ENCODE results near the gene HTR6. TPM values are rescaled to one million over a fixed set of nuclear protein-coding genes. Genes with fewer than 3 reads are reported as not detected.

HTR6 gene
- total RNA-seq, 1 donor from 2014 or later = not detected

- TF ChIP-seq CTCF (IDR thresholded peaks at IDR 0.05; ENCODE audit: insufficient read depth, low read length, poor library complexity, severe bottlenecking) = peak; percentile 67
- Histone ChIP-seq H3K36me3 (ENCODE audit: control insufficient read depth, insufficient read depth, low read length) (no peaks in the 10 kb centered on the region), H3K27me3 (ENCODE audit: control insufficient read depth, insufficient read depth, low read length) (peaks cover 36% of the 10 kb centered on the region), H3K4me3 (ENCODE audit: low read depth, low read length) (no peak overlapping the region)
- no peak for DNase-seq (ENCODE audit: low read depth)
Observed at GRCh38 chr1:19661721-19662228, 2.9 kb upstream of the HTR6 start.

- no peaks in the 10 kb centered on the region for H3K36me3 ChIP-seq (ENCODE audit: control insufficient read depth, insufficient read depth, low read length)
- H3K4me3 ChIP-seq (ENCODE audit: low read depth, low read length) = no peak overlapping the region
- DNase-seq (ENCODE audit: low read depth) = no peak
- TF ChIP-seq CTCF (IDR thresholded peaks at IDR 0.05; ENCODE audit: insufficient read depth, low read length, poor library complexity, severe bottlenecking) = no peak
- peaks cover 40% of the 10 kb centered on the region for H3K27me3 ChIP-seq (ENCODE audit: control insufficient read depth, insufficient read depth, low read length)
Observed at GRCh38 chr1:19662313-19662712, 2.4 kb upstream of the HTR6 start.

DNA sequence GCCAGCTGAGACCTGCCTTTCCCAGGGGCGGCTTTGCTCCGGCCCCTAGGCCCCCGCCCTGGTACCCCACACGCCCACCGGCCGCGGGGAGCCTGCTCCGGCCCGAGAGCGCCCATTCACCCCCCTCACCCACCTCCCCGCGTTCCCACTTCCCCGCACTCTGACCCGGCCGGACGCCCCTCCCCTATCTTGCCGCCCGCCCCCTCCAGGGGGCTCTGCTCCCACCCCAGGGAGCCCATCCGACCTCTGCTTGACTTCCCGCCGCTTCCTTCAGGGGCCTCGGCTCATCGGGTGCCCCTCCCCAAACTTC is 466 bp downstream of the HTR6 start:
- Histone ChIP-seq H3K4me3 (ENCODE audit: low read depth, low read length) (no peak overlapping the region), H3K27me3 (ENCODE audit: control insufficient read depth, insufficient read depth, low read length) (peaks cover 51% of the 10 kb centered on the region), H3K36me3 (ENCODE audit: control insufficient read depth, insufficient read depth, low read length) (no peaks in the 10 kb centered on the region)
- TF ChIP-seq CTCF (IDR thresholded peaks at IDR 0.05; ENCODE audit: insufficient read depth, low read length, poor library complexity, severe bottlenecking) = no peak
- DNase-seq (ENCODE audit: low read depth) = no peak

GRCh38 chr1:19665496-19666465 is 1.1 kb downstream of the HTR6 start:
- peaks cover 51% of the 10 kb centered on the region for H3K27me3 ChIP-seq (ENCODE audit: control insufficient read depth, insufficient read depth, low read length)
- H3K4me3 ChIP-seq (ENCODE audit: low read depth, low read length) = no peak overlapping the region
- no peak for DNase-seq (ENCODE audit: low read depth)
- H3K36me3 ChIP-seq (ENCODE audit: control insufficient read depth, insufficient read depth, low read length) = no peaks in the 10 kb centered on the region
- no peak for TF ChIP-seq CTCF (IDR thresholded peaks at IDR 0.05; ENCODE audit: insufficient read depth, low read length, poor library complexity, severe bottlenecking)

DNA sequence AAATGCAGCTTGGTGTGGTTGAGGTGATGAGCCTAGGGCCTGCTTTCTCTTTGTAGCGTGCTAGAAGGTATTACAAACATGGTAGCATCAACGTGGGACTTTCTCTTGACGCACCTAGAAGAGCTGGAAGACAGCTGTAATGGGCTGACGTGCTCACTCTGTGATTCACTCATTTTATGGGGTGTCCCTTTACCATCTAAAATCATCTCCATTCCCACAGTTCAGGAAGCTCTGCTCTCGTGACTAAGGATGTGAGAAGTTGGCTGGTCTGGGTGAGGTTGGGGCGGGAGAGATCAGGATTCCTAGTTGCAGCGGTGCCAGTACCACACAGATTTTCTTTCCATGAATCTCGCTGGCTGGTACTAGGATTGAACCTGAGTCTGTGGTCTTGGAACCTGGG is 4.2 kb downstream of the HTR6 start:
- Histone ChIP-seq H3K4me3 (ENCODE audit: low read depth, low read length) (no peak overlapping the region), H3K36me3 (ENCODE audit: control insufficient read depth, insufficient read depth, low read length) (no peaks in the 10 kb centered on the region), H3K27me3 (ENCODE audit: control insufficient read depth, insufficient read depth, low read length) (peaks cover 56% of the 10 kb centered on the region)
- DNase-seq (ENCODE audit: low read depth) = no peak
- no peak for TF ChIP-seq CTCF (IDR thresholded peaks at IDR 0.05; ENCODE audit: insufficient read depth, low read length, poor library complexity, severe bottlenecking)

Measured in kidney epithelial cell (primary cell).